Progenitor cell of endocrine pancreas (in vitro differentiated cells): ENCODE results near the gene GATAD2B. TPM values are rescaled to one million over a fixed set of nuclear protein-coding genes. Genes with fewer than 3 reads are reported as not detected.
"Not testable (repeated sequence)": the region's sequence is repeated elsewhere in the genome, so short reads cannot be mapped to it uniquely, and the experiment has no call there.

Experiments
- DNase-seq: peaks from one replicate; pipeline ENCODE4 v3.0.0; 2021; ENCODE audit warnings: low spot score; ENCODE audit not compliant: unreplicated experiment
- H3K27ac Mint-ChIP-seq: 2 replicates; pipeline ENCODE4 v1.8.0; 2021; ENCODE audit warnings: mild to moderate bottlenecking, moderate library complexity, mixed read lengths
- H3K27me3 Mint-ChIP-seq: 2 replicates; pipeline ENCODE4 v1.8.0; 2021; ENCODE audit warnings: mixed read lengths
- H3K36me3 Mint-ChIP-seq: 2 replicates; pipeline ENCODE4 v1.8.0; 2022; ENCODE audit warnings: mixed read lengths; ENCODE audit not compliant: insufficient read depth
- H3K4me1 Mint-ChIP-seq: 2 replicates; pipeline ENCODE4 v1.8.0; 2021; ENCODE audit warnings: low read depth, mixed read lengths
- H3K4me3 Mint-ChIP-seq: 2 replicates; pipeline ENCODE4 v1.8.0; 2021; ENCODE audit warnings: low read depth, mild to moderate bottlenecking, moderate library complexity, mixed read lengths
- H3K9me3 Mint-ChIP-seq: 2 replicates; pipeline ENCODE4 v1.8.0; 2021; ENCODE audit warnings: low read depth, mixed read lengths
- CTCF ChIP-seq: fragments of 200-600 bp; sonication (generic); IDR thresholded peaks from one replicate; pipeline ENCODE4 v1.5.0; 2021; ENCODE audit warnings: antibody characterized with exemption, mild to moderate bottlenecking; ENCODE audit not compliant: unreplicated experiment
- total RNA-seq: library from RNA; stranded (reverse); gene quantifications from 2 replicates; pipeline ENCODE4 v1.2.1, GENCODE V29; 2021

GATAD2B gene
- total RNA-seq, 1 donor from 2014 or later, result 52.6 TPM

- DNase-seq, result no peak
- Mint-ChIP-seq H3K27me3 (no peaks in the 10 kb centered on the region), H3K36me3 (peaks cover 6% of the 10 kb centered on the region), H3K9me3 (no peaks in the 10 kb centered on the region), H3K4me3 (no peak overlapping the region), H3K4me1 (peaks cover 7% of the 10 kb centered on the region), H3K27ac (no peak overlapping the region)
- TF ChIP-seq CTCF, result no peak
Observed at GRCh38 chr1:153849487-153850185, 73.1 kb downstream of the GATAD2B start.

GRCh38 chr1:153848805-153849204 is 74.0 kb downstream of the GATAD2B start:
- no peak overlapping the region for H3K4me3 Mint-ChIP-seq
- peaks cover 7% of the 10 kb centered on the region for H3K4me1 Mint-ChIP-seq

GRCh38 chr1:153845158-153845557 is 77.6 kb downstream of the GATAD2B start:
- TF ChIP-seq CTCF, result no peak
- DNase-seq, result no peak
- Mint-ChIP-seq H3K9me3 (no peaks in the 10 kb centered on the region), H3K36me3 (peaks cover 4% of the 10 kb centered on the region), H3K27me3 (no peaks in the 10 kb centered on the region), H3K27ac (no peak overlapping the region), H3K4me3 (no peak overlapping the region), H3K4me1 (peaks cover 7% of the 10 kb centered on the region)

More at GRCh38 chr1:153848805-153849204, 74.0 kb downstream of the GATAD2B start:
- no peak for DNase-seq
- TF ChIP-seq CTCF, result no peak
- no peaks in the 10 kb centered on the region for H3K27me3 Mint-ChIP-seq
- peaks cover 6% of the 10 kb centered on the region for H3K36me3 Mint-ChIP-seq
- no peaks in the 10 kb centered on the region for H3K9me3 Mint-ChIP-seq
- H3K27ac Mint-ChIP-seq, result peak overlapping the region; percentile 4

- not testable (repeated sequence) for H3K27me3 Mint-ChIP-seq, H3K27ac Mint-ChIP-seq, DNase-seq, H3K9me3 Mint-ChIP-seq, H3K4me3 Mint-ChIP-seq, H3K36me3 Mint-ChIP-seq, H3K4me1 Mint-ChIP-seq
Observed at GRCh38 chr1:153844349-153844748, 78.4 kb downstream of the GATAD2B start.

GRCh38 chr1:153842006-153842471 is 80.7 kb downstream of the GATAD2B start:
- no peaks in the 10 kb centered on the region for H3K27me3 Mint-ChIP-seq
- peaks cover 1% of the 10 kb centered on the region for H3K36me3 Mint-ChIP-seq
- H3K9me3 Mint-ChIP-seq, result no peaks in the 10 kb centered on the region
- no peak overlapping the region for H3K4me3 Mint-ChIP-seq
- DNase-seq, result no peak
- no peak for TF ChIP-seq CTCF
- no peak overlapping the region for H3K27ac Mint-ChIP-seq
- peaks cover 2% of the 10 kb centered on the region for H3K4me1 Mint-ChIP-seq

GRCh38 chr1:153841463-153841994 is 81.2 kb downstream of the GATAD2B start:
- H3K36me3 Mint-ChIP-seq, result peaks cover 1% of the 10 kb centered on the region
- DNase-seq, result no peak
- H3K4me3 Mint-ChIP-seq, result no peak overlapping the region
- H3K4me1 Mint-ChIP-seq, result peaks cover 2% of the 10 kb centered on the region
- no peak for TF ChIP-seq CTCF
- H3K27me3 Mint-ChIP-seq, result no peaks in the 10 kb centered on the region
- no peaks in the 10 kb centered on the region for H3K9me3 Mint-ChIP-seq
- H3K27ac Mint-ChIP-seq, result no peak overlapping the region

- DNase-seq, H3K4me1 Mint-ChIP-seq, H3K36me3 Mint-ChIP-seq, H3K27me3 Mint-ChIP-seq, H3K4me3 Mint-ChIP-seq, H3K9me3 Mint-ChIP-seq, H3K27ac Mint-ChIP-seq: not testable (repeated sequence)
Observed at GRCh38 chr1:153840774-153841173, 82.0 kb downstream of the GATAD2B start.

- not testable (repeated sequence) for DNase-seq, H3K27ac Mint-ChIP-seq, H3K27me3 Mint-ChIP-seq, H3K9me3 Mint-ChIP-seq, H3K4me1 Mint-ChIP-seq, H3K36me3 Mint-ChIP-seq, H3K4me3 Mint-ChIP-seq
Observed at GRCh38 chr1:153833968-153834367, 88.8 kb downstream of the GATAD2B start.
